ENCODE measurements around the gene PHC3.

The PHC3 gene

GRCh38 chr3:170164717-170165116 lies 16.8 kb downstream of the PHC3 start:
- TF ChIP-seq FOXP2 (optimal IDR thresholded peaks at IDR 0.05; ENCODE audit: borderline replicate concordance, extremely low read depth, extremely low read length, insufficient read depth) (no peak), SIN3A (IDR thresholded peaks at IDR 0.05; ENCODE audit: borderline replicate concordance, insufficient read depth, low read length) (no peak), POLR2AphosphoS5 (IDR thresholded peaks at IDR 0.05; ENCODE audit: low read depth, low read length) (no peak), TAF1 (IDR thresholded peaks at IDR 0.05; ENCODE audit: borderline replicate concordance, insufficient read depth, low read length) (no peak)

- TF ChIP-seq FOXP2 (optimal IDR thresholded peaks at IDR 0.05; ENCODE audit: borderline replicate concordance, extremely low read depth, extremely low read length, insufficient read depth) (no peak), TAF1 (IDR thresholded peaks at IDR 0.05; ENCODE audit: borderline replicate concordance, insufficient read depth, low read length) (no peak), SIN3A (IDR thresholded peaks at IDR 0.05; ENCODE audit: borderline replicate concordance, insufficient read depth, low read length) (no peak), REST (IDR thresholded peaks at IDR 0.05; ENCODE audit: insufficient read depth in 1 of 2, low read depth in 2 of 2, low read length in 2 of 2) (no peak), POLR2AphosphoS5 (IDR thresholded peaks at IDR 0.05; ENCODE audit: low read depth, low read length) (no peak)
Measured at GRCh38 chr3:170163956-170164645, 17.4 kb downstream of the PHC3 start.

- TF ChIP-seq REST (IDR thresholded peaks at IDR 0.05; ENCODE audit: insufficient read depth in 1 of 2, low read depth in 2 of 2, low read length in 2 of 2) (no peak), TAF1 (IDR thresholded peaks at IDR 0.05; ENCODE audit: borderline replicate concordance, insufficient read depth, low read length) (no peak), FOXP2 (optimal IDR thresholded peaks at IDR 0.05; ENCODE audit: borderline replicate concordance, extremely low read depth, extremely low read length, insufficient read depth) (no peak), SIN3A (IDR thresholded peaks at IDR 0.05; ENCODE audit: borderline replicate concordance, insufficient read depth, low read length) (no peak), POLR2AphosphoS5 (IDR thresholded peaks at IDR 0.05; ENCODE audit: low read depth, low read length) (no peak)
Measured at GRCh38 chr3:170162630-170163029, 18.9 kb downstream of the PHC3 start.

- TF ChIP-seq POLR2AphosphoS5 (IDR thresholded peaks at IDR 0.05; ENCODE audit: low read depth, low read length) (no peak), TAF1 (IDR thresholded peaks at IDR 0.05; ENCODE audit: borderline replicate concordance, insufficient read depth, low read length) (no peak), FOXP2 (optimal IDR thresholded peaks at IDR 0.05; ENCODE audit: borderline replicate concordance, extremely low read depth, extremely low read length, insufficient read depth) (no peak), SIN3A (IDR thresholded peaks at IDR 0.05; ENCODE audit: borderline replicate concordance, insufficient read depth, low read length) (no peak), REST (IDR thresholded peaks at IDR 0.05; ENCODE audit: insufficient read depth in 1 of 2, low read depth in 2 of 2, low read length in 2 of 2) (no peak)
Measured at GRCh38 chr3:170162052-170162451, 19.5 kb downstream of the PHC3 start.

GRCh38 chr3:170159933-170160332 lies 21.6 kb downstream of the PHC3 start:
- TF ChIP-seq SIN3A (IDR thresholded peaks at IDR 0.05; ENCODE audit: borderline replicate concordance, insufficient read depth, low read length) (no peak), POLR2AphosphoS5 (IDR thresholded peaks at IDR 0.05; ENCODE audit: low read depth, low read length) (no peak), FOXP2 (optimal IDR thresholded peaks at IDR 0.05; ENCODE audit: borderline replicate concordance, extremely low read depth, extremely low read length, insufficient read depth) (no peak)

- TF ChIP-seq SIN3A (IDR thresholded peaks at IDR 0.05; ENCODE audit: borderline replicate concordance, insufficient read depth, low read length): no peak
- TF ChIP-seq FOXP2 (optimal IDR thresholded peaks at IDR 0.05; ENCODE audit: borderline replicate concordance, extremely low read depth, extremely low read length, insufficient read depth): no peak
- no peak for TF ChIP-seq POLR2AphosphoS5 (IDR thresholded peaks at IDR 0.05; ENCODE audit: low read depth, low read length)
- no peak for TF ChIP-seq REST (IDR thresholded peaks at IDR 0.05; ENCODE audit: insufficient read depth in 1 of 2, low read depth in 2 of 2, low read length in 2 of 2)
- no peak for TF ChIP-seq TAF1 (IDR thresholded peaks at IDR 0.05; ENCODE audit: borderline replicate concordance, insufficient read depth, low read length)
Measured at GRCh38 chr3:170159459-170159858, 22.1 kb downstream of the PHC3 start.
